Fibroblast of lung (primary cell): ENCODE results near the gene SFMBT2. TPM values are rescaled to one million over a fixed set of nuclear protein-coding genes. Genes with fewer than 3 reads are reported as not detected.

ENCODE experiments used
- DNase-seq, 2 donors: peaks; one replicate each; pipeline versions ENCODE4 v3.0.0 to v3.0.0-alpha.2; 2010; ENCODE audit warnings: low read depth in 2 of 2
- H2AFZ ChIP-seq: 2 replicates; pipeline ENCODE4 v1.5.1; 2012; ENCODE audit warnings: low read length, control low read depth, inconsistent platforms
- H3K27ac ChIP-seq: 2 replicates; pipeline ENCODE4 v1.5.1; 2011; ENCODE audit warnings: low read length, control low read depth; ENCODE audit not compliant: insufficient read depth
- H3K27me3 ChIP-seq: 2 replicates; pipeline ENCODE4 v1.5.1; 2011; ENCODE audit warnings: mild to moderate bottlenecking, low read length; ENCODE audit not compliant: control insufficient read depth, insufficient read depth
- H3K36me3 ChIP-seq: 2 replicates; pipeline ENCODE4 v1.5.1; 2011; ENCODE audit warnings: low read length; ENCODE audit not compliant: control insufficient read depth, insufficient read depth
- H3K4me1 ChIP-seq: 2 replicates; pipeline ENCODE4 v1.5.1; 2011; ENCODE audit warnings: low read length; ENCODE audit not compliant: control insufficient read depth, insufficient read depth; ENCODE audit errors: extremely low read depth
- H3K4me2 ChIP-seq: 2 replicates; pipeline ENCODE4 v1.5.1; 2011; ENCODE audit warnings: low read length, control low read depth; ENCODE audit not compliant: insufficient read depth; ENCODE audit errors: extremely low read depth
- H3K4me3 ChIP-seq, 4 experiments: fragments of 200-600 bp in 1 of 4; sonication (generic) in 1 of 4; replicated peaks in 1 of 4; 2 replicates each; pipeline ENCODE4 v1.5.1; 2011 to 2016; ENCODE audit warnings: low read length in 4 of 4, low read depth in 3 of 4, mild to moderate bottlenecking in 3 of 4, control low read depth in 2 of 4, inconsistent platforms in 1 of 4, mixed read lengths in 1 of 4; ENCODE audit not compliant: insufficient read depth in 1 of 4; ENCODE audit errors: control extremely low read depth in 1 of 4
- H3K79me2 ChIP-seq: 2 replicates; pipeline ENCODE4 v1.5.1; 2012; ENCODE audit warnings: mild to moderate bottlenecking, low read length, inconsistent platforms; ENCODE audit not compliant: control insufficient read depth, insufficient read depth
- H3K9ac ChIP-seq: 2 replicates; pipeline ENCODE4 v1.5.1; 2011; ENCODE audit warnings: mild to moderate bottlenecking, low read length, control low read depth; ENCODE audit not compliant: insufficient read depth
- H3K9me3 ChIP-seq: 2 replicates; pipeline ENCODE4 v1.5.1; 2012; ENCODE audit warnings: low read depth, low read length; ENCODE audit not compliant: control insufficient read depth, insufficient read depth
- H4K20me1 ChIP-seq: 2 replicates; pipeline ENCODE4 v1.5.1; 2011; ENCODE audit warnings: low read length; ENCODE audit not compliant: control insufficient read depth, insufficient read depth; ENCODE audit errors: extremely low read depth
- EZH2 ChIP-seq: IDR thresholded peaks from 2 replicates; pipeline ENCODE4 v1.5.1; 2012; ENCODE audit warnings: low read length, control low read depth, mild to moderate bottlenecking; ENCODE audit errors: missing control alignments
- polyA plus RNA-seq, 2 donors: library from polyadenylated mRNA; depleted of rRNA in 1 of 2; stranded (reverse) in 1 of 2; unstranded in 1 of 2; fragments of >200 nt; gene quantifications; 2 replicates each; pipeline ENCODE4 v1.2.1, GENCODE V29; 2011 to 2012; ENCODE audit warnings: missing spikeins in 1 of 2
- total RNA-seq: library from RNA; depleted of rRNA; stranded (reverse); fragments of >200 nt; gene quantifications from 2 replicates; pipeline ENCODE4 v1.2.1, GENCODE V29; 2014
- TF ChIP-seq, protein P1 (sequence below), 2 donors: IDR thresholded peaks in 1 of 2; conservative IDR thresholded peaks in 1 of 2; 1 replicate in 1 of 2; 2 replicates in 1 of 2; pipeline ENCODE4 v1.5.1; 2011 to 2012; ENCODE audit warnings: low read length in 2 of 2, control low read depth in 1 of 2, inconsistent platforms in 1 of 2, low read depth in 1 of 2, mild to moderate bottlenecking in 1 of 2

SFMBT2 gene
- total and polyA plus RNA-seq, 2 donors (not counting 1 experiment from before 2014, with no cell fraction given): 0.52 to 2.5 TPM

DNA sequence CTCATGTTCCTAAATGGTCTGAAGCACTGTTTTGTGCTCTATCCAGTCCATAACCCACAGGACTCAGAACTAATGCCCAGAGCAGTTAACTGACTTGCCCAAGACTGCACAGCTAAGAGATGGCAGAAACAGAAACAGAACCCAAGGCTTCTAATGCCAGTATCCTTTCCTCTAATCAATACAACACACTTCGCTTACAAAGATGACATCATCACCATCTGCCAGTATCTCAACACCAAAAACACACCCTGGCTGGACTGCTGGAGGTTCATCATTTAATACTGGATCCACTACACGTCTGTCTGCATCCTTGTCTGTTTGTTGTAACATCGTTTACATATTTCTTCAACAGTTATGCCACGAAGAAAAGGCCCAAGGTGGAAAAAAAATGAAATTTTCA lies 165.3 kb downstream of the SFMBT2 start:
- no peak for DNase-seq
- Histone ChIP-seq H4K20me1 (no peaks in the 10 kb centered on the region), H3K9me3 (no peaks in the 10 kb centered on the region), H3K4me1 (no peaks in the 10 kb centered on the region), H3K4me3 (no peak overlapping the region), H2AFZ (no peak overlapping the region), H3K9ac (no peak overlapping the region), H3K36me3 (no peaks in the 10 kb centered on the region), H3K27ac (no peak overlapping the region), H3K4me2 (no peak overlapping the region), H3K27me3 (no peaks in the 10 kb centered on the region), H3K79me2 (no peaks in the 10 kb centered on the region)
- TF ChIP-seq EZH2: no peak
- TF ChIP-seq, protein P1, sequence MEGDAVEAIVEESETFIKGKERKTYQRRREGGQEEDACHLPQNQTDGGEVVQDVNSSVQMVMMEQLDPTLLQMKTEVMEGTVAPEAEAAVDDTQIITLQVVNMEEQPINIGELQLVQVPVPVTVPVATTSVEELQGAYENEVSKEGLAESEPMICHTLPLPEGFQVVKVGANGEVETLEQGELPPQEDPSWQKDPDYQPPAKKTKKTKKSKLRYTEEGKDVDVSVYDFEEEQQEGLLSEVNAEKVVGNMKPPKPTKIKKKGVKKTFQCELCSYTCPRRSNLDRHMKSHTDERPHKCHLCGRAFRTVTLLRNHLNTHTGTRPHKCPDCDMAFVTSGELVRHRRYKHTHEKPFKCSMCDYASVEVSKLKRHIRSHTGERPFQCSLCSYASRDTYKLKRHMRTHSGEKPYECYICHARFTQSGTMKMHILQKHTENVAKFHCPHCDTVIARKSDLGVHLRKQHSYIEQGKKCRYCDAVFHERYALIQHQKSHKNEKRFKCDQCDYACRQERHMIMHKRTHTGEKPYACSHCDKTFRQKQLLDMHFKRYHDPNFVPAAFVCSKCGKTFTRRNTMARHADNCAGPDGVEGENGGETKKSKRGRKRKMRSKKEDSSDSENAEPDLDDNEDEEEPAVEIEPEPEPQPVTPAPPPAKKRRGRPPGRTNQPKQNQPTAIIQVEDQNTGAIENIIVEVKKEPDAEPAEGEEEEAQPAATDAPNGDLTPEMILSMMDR (conservative IDR thresholded peaks at IDR 0.05 in 1 of 2, IDR thresholded peaks at IDR 0.05 in 1 of 2; ENCODE audit: low read depth in 1 of 2, low read length in 2 of 2): no peak

DNA sequence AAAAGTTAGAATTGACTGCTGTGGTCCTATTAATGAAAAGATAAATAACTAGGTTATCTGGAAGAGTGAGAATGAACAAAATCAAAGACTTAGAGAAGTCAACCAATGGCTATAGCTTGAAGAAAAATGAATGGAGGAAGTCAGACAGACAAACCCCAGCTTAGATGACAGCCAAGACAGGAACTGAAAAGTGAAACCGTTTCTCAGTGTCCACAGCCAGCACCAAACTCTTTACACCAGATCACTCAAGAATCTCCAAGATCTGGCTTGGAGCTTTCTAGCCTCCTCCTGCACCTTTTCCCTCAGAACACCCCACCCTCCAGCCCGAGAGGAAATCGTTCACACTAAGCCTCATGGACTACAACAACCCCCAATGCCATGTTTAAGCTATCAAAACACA lies 167.0 kb downstream of the SFMBT2 start:
- no peak for TF ChIP-seq EZH2

DNA sequence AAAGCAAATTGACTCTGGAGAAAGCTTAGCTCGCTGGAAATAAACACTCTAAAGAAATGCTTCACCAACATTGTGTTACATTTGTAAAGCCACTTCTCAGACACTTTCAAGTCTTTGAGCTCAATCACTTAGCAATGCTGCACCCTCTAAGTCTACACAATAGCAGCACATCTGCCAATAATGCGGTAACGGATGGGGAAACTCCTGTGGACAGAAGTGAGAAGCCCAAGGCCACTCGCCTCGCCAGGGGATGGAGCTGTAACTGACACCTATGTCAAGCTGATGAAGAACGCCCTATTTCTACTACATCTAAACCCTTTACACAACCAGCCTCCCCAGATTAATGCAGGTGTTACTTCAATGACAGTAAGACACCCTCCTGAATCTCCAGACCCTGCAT lies 167.7 kb downstream of the SFMBT2 start:
- H3K27me3 ChIP-seq: no peaks in the 10 kb centered on the region
- H3K4me2 ChIP-seq: no peak overlapping the region
- no peaks in the 10 kb centered on the region for H4K20me1 ChIP-seq
- TF ChIP-seq EZH2: no peak
- TF ChIP-seq, protein P1 (conservative IDR thresholded peaks at IDR 0.05 in 1 of 2, IDR thresholded peaks at IDR 0.05 in 1 of 2; ENCODE audit: low read depth in 1 of 2, low read length in 2 of 2): no peak
- no peaks in the 10 kb centered on the region for H3K9me3 ChIP-seq
- H3K4me3 ChIP-seq: no peak overlapping the region
- DNase-seq: no peak
- H3K27ac ChIP-seq: no peak overlapping the region
- no peak overlapping the region for H3K9ac ChIP-seq
- H3K79me2 ChIP-seq: no peaks in the 10 kb centered on the region
- H3K36me3 ChIP-seq: no peaks in the 10 kb centered on the region
- no peaks in the 10 kb centered on the region for H3K4me1 ChIP-seq
- H2AFZ ChIP-seq: no peak overlapping the region

More for the DNA sequence above, 167.0 kb downstream of the SFMBT2 start:
- no peaks in the 10 kb centered on the region for H4K20me1 ChIP-seq
- no peak overlapping the region for H3K27ac ChIP-seq
- no peak overlapping the region for H2AFZ ChIP-seq
- H3K9me3 ChIP-seq: no peaks in the 10 kb centered on the region
- H3K9ac ChIP-seq: no peak overlapping the region
- H3K79me2 ChIP-seq: no peaks in the 10 kb centered on the region
- H3K27me3 ChIP-seq: no peaks in the 10 kb centered on the region
- no peak overlapping the region for H3K4me2 ChIP-seq
- no peaks in the 10 kb centered on the region for H3K4me1 ChIP-seq
- DNase-seq: no peak
- H3K4me3 ChIP-seq: no peak overlapping the region
- H3K36me3 ChIP-seq: no peaks in the 10 kb centered on the region
